Measurements from ENCODE around the gene P2RY13.

The P2RY13 gene

DNA sequence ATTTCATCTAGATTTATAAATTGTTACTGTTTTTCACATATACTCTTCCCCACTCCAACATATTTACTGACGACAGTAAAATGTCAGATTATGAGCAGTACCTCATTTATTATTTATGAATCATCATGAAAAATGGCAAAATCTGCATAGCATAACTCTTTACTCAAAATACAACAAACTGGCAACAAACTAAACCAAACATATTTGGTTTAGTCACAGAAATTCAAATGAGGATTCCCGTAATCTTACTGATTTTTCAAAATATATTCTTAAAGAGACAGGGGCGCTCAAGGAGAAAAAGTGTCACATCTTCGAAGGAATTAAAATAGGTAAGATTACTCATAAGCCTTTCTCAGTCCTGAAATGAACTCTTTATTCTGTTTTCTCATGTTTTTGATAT lies 9.7 kb downstream of the P2RY13 start:
- no peak for DNase-seq

- no peak for DNase-seq
Observed at GRCh38 chr3:151318991-151319390, 10.4 kb downstream of the P2RY13 start.

DNA sequence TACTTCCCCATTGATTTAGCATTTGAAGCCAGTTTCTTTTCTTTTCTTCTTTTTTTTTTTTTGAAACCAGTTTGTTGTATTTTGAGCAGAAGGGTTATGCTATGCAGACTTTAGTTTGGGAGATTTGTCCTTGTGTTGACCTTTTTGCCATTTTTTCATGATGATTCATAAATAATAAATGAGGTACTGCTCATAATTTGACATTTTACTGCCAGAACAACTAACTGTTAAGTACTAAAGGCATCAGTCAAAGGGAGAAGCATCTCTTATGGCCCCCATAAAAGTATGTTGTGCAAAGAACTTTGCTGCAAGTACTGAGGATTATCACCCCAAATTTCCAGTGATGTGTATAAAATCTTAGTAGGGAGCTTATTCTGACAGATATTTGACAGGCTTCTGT lies 11.0 kb downstream of the P2RY13 start:
- no peak for DNase-seq

DNA sequence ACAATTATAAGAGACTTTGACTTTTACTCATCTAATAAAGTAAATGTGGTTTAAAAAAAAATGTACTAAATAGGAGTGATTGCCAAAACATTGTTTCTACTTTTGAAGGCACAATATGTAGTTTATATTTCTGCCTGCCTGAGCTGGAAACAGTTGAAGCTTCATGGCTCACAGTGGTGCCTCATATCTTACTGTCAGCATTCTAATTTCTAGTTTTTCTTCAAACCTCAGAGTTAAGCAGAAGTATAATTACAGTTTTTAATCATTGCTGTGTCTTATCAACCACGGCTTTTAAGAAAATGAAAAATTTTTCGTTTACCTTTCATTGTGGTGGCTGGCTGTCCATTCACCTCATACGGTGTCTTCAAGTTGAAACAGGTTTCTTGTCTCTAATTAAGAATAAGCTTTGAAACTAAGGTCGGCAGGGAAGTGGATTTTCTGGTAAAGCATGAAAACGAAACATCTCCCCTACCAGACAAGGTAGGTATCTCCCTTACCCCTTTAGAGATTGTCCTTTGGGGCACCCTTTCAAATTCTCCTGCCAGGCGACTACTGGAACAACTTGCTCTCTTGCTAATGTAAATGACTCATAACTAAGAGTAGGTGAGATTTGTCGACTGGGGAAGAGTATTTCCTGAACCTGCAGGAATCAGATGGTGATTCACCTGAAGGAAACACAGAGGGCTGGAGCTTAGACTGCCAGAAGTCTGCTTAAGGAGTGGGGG lies 12.9 kb downstream of the P2RY13 start, which contains the start of gene GPR87:
Gene GPR87 (minus strand): TSS at position 554 of the 725 bp plus-strand sequence. CDS start 16,720 bp downstream, outside the sequence.
- DNase-seq: peak; percentile 7

GRCh38 chr3:151315846-151316245 lies 13.5 kb downstream of the P2RY13 start:
- no peak for DNase-seq

GRCh38 chr3:151315136-151315535 lies 14.2 kb downstream of the P2RY13 start:
- no peak for DNase-seq

DNA sequence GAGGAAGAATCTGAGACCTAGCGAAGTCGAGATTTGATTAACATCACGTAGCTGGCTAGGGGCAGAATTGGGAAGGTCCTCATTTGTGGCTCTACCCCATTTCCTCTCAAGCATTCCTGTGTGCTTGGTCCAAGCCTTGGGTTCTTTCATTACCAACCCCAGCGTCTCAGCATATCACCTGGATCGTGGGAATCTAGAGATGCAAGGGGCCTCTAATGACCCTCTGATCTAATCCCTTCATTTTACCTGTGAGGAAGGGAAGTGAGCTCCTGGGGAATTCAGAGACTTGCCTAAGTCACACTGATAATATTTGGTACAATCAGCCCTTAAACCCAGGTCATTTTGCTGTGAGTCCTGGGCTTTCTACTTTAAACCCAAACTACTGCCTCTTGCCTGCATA lies 14.8 kb downstream of the P2RY13 start:
- DNase-seq: no peak

- DNase-seq: no peak
Observed at GRCh38 chr3:151314137-151314536, 15.2 kb downstream of the P2RY13 start.

DNA sequence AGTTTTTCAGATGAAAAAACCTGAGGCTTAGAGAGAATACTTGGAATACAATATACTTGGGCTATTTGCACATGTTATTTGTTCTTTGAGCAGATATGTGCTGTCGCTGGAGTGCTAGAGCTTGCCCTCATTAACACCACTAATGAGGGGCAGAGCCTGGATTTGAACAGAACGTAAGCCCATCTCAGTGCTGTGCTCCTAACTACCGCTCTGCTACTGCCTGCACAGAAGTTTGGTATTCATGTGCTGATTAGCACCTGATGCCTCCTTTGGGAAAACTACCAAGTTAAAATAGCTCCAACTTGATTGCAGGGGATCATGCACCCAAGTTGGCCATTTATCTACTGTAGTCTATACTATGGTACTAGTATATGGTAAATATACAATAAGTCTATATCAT lies 16.4 kb downstream of the P2RY13 start:
- peak; percentile 6 for DNase-seq

- DNase-seq: no peak
Observed at GRCh38 chr3:151309566-151309965, 19.8 kb downstream of the P2RY13 start.

DNA sequence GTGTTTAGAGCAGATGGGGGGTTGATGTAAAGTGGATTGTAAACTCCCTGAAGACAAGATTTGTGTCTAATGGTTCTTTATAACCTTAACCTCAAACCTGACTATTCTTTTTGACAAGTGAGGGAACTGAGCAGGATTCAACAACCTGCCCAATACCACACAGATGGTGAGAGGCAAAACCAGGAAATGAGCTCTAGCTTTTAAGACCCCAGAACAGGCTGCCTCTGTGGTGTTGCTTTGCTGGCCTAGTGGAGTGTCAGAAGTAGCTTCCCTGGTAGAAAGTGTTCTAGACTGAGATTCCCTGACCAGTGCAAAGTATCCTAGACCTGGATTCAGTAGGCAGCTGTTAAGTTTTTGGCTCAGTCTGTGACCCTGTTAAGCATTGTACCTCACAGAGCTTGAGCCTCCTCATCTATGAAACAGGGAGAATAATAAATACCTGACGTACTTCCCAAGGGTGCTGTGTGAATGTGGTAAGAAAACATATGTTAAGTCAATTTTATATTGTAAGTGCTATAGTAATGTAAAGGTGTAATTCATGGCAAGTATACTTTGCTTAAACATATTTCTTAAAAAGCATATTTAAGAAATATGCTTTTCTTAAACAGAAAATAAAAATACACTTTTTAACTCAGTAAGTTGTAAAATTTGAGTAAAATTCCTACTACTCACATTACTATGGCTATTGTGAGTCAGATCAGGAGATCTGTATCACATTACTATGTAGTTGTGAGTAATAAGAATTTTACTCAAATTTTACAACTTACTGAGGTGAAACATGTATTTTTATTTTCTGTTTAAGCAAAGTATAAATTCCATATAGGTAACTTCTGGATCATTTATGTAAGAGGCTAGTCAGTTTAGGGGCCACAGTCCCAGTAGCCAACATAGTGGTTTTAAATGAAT lies 21.5 kb downstream of the P2RY13 start:
- no peak for DNase-seq

GRCh38 chr3:151307131-151307530 lies 22.2 kb downstream of the P2RY13 start:
- no peak for DNase-seq

- no peak for DNase-seq
Observed at GRCh38 chr3:151306168-151306810, 23.1 kb downstream of the P2RY13 start.

DNA sequence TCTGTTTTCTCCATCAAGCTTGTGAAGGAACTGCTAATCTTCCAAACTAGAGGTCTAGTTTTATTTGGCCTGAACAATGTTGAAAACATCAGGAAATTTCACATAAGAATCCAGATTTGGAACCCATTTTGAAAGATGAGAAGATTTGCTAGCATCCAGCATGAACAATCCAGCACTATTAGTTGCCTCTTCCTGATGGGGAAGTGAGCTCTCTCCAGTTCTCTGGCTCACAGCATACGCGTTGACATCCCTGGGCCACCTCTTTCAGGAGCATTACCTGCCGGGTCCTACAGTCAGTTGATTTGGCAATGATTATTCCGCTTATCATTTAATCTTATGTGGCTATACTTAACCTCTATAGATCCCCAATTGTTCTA lies 23.6 kb downstream of the P2RY13 start:
- no peak for DNase-seq

DNA sequence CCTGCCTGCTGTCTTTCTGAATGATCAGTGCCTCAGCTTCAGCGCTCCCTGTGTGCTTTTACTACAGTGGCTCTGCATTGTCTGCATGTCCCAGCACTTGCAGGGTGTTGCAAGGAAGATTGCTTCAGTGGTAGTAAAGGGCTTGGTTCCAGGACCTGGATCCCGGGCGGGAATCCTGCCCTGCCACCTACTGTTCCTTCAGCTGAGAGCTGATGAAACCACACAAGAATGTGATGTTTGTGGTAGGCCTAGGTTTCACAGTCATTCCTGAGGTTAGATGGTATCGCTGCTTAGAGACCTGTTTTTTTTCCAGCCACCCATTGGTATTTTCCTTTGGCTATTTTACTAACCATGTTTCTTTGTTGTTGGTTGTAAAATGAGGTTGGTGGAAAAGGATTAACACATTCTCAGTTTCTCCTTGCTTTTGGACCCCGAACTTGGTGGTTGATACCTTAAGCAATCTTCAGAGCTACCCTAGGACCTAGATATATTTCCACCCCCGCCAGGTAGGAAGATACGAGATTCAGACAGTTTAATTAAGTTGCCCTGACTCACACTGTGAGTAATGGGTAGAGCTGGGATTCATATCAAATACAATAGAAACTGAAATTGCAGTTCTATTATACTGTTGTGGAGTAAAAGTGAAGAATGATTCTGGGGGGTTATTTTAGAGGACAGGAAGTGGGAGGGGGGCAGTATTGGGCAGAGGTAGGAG lies 24.1 kb downstream of the P2RY13 start:
- DNase-seq: peak; percentile 1

DNA sequence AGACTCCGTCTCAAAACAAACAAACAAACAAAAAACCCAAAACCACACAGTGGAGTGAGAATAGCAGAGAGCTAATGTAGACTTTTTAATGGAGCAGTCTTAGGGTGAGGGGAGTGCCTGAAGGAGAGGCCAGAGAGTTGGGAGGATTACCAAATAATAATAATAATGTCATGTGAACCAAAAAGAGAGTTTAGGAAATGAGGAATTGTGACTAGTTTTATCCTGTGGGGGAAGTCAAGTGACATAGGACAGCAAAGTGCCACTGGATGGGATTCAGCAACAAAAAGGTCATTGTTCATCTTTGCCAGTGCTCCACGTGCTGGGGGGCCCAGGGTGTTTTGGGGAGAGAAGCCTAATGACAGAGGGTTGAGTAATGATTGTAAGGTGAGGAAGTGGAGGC lies 25.6 kb downstream of the P2RY13 start:
- no peak for DNase-seq

- DNase-seq: no peak
Observed at GRCh38 chr3:151301787-151302186, 27.6 kb downstream of the P2RY13 start.

DNA sequence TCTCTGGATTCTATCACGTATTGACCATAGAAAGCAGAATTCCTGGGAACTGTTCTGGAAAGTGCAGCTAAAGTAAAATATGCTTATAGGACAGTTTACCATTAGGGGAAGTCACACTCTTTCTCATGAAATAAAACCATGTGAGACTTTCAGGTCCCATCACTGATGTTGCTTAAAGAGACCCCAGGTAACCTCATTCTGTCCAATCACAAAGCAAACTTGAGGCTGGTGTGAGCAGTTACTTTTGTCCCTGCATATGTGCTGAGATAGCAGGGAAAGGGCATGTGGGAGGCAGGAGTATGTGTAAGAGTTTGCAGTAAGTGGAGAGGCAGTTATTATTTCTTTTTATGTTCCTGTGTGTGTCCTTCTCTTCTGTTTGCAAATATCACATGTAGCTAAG lies 28.8 kb downstream of the P2RY13 start:
- no peak for DNase-seq

DNA sequence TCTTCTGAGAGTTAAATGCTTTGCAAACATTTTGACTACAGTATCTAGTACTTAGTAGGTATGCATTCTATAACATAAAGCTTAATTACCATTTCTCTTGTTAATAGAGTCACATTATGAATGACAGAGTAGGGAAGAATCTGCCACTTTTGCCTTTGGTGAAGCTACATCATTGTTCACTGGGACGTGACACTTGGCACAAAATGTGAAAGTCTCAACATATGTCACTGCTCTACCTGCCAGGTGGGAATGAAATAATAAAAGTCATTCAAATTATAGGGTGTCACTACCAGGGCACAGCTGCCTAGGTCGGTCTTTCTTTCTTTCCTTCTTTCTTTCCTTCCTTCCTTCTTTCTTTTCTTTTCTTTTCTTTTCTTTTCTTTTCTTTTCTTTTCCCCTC lies 30.3 kb downstream of the P2RY13 start:
- DNase-seq: peak; percentile 72

GRCh38 chr3:151297429-151297828 lies 31.9 kb downstream of the P2RY13 start:
- DNase-seq: no peak

DNA sequence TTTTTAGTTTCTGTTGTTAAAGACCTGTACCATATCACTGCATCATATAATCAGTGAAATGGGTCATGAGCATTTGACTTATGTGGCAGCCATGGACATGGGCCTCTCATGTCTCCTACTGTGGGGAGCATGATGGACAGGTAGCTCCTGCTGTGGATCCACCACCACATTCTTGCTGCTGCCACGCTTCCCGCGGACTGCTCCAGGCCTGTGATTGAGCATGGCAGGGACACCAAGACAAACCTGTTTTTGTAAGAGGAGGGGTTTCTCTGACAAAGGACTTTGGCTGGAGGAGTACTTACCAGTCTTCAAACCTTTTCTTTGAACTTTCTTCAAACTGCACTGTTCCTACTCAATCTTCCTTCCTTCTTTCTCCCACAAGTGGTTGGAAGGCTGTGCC lies 33.1 kb downstream of the P2RY13 start:
- no peak for DNase-seq

DNA sequence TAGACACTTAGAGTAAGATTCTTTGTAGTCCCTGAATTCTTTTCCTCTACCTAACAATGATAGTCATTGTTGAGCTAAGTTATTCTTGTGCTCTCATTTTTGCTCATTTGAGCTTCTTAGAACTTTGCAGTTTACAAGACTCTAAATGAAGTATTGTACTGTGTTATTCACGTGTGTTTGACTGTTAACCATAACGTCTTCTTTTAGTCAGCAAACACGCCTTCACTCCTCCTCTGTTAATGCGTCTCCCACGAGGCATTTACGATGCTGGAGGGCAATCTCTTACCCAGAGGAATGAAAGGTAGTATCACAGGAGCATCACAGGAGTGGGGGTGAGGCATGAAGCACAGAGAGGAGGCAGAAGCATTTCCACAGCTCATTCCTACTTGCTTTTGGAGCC lies 36.2 kb downstream of the P2RY13 start:
- DNase-seq: no peak

- peak; percentile 4 for DNase-seq
Observed at GRCh38 chr3:151290673-151291072, 38.7 kb downstream of the P2RY13 start.
